ENCODE results near the gene PPFIA2.
"Not testable (repeated sequence)": the region's sequence is repeated elsewhere in the genome, so short reads cannot be mapped to it uniquely, and the experiment has no call there.

Gene PPFIA2

GRCh38 chr12:81255456-81255855, 503.7 kb downstream of the PPFIA2 start:
- no peak for DNase-seq

DNA sequence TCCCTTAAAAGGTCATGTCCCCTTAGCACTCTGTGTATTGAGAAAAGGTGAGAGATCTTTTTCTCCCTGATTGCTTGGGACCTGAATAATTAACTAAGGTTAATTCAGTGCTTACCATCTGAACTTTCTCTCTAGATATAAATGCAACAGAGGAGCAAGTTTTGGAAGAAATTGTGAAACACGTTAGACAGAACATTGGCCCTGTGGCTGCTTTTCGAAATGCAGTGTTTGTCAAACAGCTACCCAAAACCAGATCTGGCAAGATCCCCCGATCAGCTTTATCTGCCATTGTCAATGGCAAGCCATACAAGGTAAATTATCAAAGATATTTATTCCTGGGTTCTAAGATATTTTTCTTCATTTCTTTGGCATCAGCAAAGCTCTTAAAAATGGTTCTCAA, 505.8 kb downstream of the PPFIA2 start:
- DNase-seq = no peak

GRCh38 chr12:81252228-81252627, 506.9 kb downstream of the PPFIA2 start:
- no peak for DNase-seq

GRCh38 chr12:81249976-81250375, 509.2 kb downstream of the PPFIA2 start:
- no peak for DNase-seq

DNA sequence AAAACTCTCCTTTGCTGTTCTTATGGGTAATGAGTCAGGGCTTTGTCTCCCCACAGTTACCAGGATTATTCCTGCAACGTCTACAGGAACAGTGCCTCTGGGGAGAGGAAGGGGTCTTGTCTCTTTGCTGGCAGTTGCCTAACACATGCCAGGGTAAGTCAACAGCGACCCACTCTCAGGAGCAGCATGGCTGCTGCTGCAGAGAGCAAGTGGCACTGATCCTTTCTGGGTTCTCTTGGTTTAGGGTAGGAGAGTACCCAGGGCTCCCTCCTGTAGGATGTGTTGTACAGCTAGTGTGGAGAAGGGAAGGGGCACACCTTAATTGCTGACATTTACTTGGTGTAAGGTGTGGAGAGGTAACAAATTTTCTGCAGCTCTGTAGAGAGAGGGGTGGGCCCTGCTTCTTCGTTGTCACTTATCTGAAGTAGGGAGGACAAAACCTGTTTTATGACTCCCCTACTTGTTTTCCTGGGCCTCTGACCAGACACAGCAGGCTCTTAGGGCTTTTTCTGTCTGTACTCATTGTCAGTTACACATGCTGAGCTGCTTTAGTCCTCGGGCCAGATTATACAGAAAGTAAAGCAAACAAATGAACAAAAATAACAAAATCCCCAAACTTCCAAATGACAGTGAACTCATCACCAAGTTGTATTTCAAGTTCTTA, 513.1 kb downstream of the PPFIA2 start:
- DNase-seq = no peak

DNA sequence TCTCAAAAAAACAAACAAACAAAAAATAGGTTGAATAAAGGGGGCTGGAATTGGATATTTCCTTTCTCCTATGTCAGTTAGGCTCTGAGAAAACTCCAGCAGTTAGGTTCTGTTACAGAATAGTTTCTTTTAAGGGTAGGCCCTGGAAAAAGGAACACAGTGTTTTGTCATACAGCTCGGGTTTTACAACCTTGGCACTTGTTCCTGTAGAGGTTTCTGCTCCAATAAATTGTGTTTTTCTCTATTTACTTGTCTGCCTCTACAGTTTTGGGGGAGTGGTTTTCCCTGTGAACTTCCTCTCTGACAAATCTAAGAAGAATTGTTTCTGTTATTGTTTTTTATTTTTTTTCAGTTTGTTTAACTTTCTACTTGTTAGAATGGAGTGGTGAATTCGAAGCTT, 513.7 kb downstream of the PPFIA2 start:
- no peak for DNase-seq

- no peak for DNase-seq
These were observed 527.4 kb downstream of the PPFIA2 start for GRCh38 chr12:81231574-81232368.

- DNase-seq = no peak
These were observed 529.4 kb downstream of the PPFIA2 start for GRCh38 chr12:81229759-81230158.

DNA sequence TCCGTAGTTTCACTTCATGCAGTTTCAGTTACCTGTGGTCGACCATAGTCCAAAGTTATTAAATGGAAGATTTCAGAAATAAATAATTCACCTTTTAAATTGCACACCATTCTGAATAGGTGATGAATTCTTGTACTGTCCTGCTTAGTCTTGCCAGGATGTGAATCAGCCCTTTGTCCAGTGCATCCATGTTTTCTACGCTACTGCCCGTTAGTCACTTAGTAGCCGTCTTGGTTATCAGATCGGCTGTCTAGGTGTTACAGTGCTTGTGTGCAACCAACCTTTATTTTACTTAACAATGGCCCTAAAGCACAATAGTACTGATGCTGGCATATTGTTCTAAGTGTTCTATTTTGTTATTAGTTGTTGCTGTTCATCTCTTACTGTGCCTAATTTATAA, 534.5 kb downstream of the PPFIA2 start:
- no peak for DNase-seq

GRCh38 chr12:81222846-81223592, 536.1 kb downstream of the PPFIA2 start:
- DNase-seq = no peak

GRCh38 chr12:81221681-81222080, 537.5 kb downstream of the PPFIA2 start:
- DNase-seq = no peak

DNA sequence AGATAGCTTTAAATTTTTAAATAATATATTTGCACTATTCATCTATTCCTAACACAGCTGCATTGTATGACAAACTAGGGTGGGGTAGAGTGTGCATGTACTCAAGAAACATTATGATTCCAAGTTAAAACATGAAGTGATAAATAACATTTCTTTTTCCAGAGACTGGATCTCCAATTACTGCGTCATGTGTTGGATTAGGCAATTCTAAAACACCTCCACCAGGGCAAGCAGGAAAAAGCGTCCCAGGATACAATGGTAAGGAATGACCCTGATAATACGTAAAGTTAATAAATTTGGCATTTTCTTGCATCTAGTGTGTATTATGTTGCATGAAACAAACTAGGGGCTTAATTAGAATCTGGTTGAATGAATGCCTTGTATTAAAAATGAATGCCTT, 542.4 kb downstream of the PPFIA2 start:
- no peak for DNase-seq

DNA sequence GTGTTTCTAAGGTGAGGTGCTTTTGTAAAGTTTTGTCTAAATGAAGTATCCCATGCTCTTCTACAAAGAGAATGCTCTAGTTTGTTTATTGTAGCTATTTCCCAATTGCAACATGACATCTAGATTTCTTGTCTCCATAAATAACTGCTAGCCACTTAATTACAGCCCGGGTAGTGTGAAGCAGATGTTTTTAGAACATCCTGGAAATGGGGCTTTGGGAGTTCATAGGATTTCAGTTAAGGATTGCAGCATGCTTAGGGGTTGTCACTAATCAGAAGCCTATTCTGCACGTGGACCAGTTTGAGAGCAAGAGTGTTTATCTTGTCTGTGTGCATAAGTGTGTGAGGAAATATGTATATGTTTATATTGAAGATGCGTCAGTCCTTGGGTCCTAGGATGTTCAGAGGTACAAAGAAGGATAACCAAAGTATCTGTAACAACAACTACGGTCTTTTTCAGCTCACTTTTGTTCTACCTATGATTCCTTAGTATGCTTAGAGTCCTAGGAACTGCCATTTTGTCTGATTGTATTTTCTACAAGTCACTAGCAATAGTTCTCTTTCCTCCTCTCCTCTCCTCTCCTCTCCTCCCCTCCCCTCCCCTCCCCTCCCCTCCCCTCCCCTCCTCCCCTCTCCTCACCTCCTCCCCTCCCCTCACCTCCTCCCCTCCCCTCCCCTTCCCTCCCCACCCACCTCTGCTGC, 546.0 kb downstream of the PPFIA2 start:
- no peak for DNase-seq

- DNase-seq = no peak
These were observed 547.8 kb downstream of the PPFIA2 start for GRCh38 chr12:81211306-81211705.

GRCh38 chr12:81209772-81210225, 549.4 kb downstream of the PPFIA2 start:
- DNase-seq = not testable (repeated sequence)

GRCh38 chr12:81209012-81209411, 550.1 kb downstream of the PPFIA2 start:
- no peak for DNase-seq

GRCh38 chr12:81208187-81208911, 550.8 kb downstream of the PPFIA2 start:
- no peak for DNase-seq
